Measurements from ENCODE around the gene URB1. TPM values are rescaled to one million over a fixed set of nuclear protein-coding genes. Genes with fewer than 3 reads are reported as not detected.
A peak's percentile ranks its signal among the peaks of the same experiment; 100 is the strongest.
"Not testable (repeated sequence)": the region's sequence is repeated elsewhere in the genome, so short reads cannot be mapped to it uniquely, and the experiment has no call there.

Gene URB1
- total RNA-seq, 3 donors from 2014 or later, result 46.2 to 54.5 (median 53.7) TPM

DNA sequence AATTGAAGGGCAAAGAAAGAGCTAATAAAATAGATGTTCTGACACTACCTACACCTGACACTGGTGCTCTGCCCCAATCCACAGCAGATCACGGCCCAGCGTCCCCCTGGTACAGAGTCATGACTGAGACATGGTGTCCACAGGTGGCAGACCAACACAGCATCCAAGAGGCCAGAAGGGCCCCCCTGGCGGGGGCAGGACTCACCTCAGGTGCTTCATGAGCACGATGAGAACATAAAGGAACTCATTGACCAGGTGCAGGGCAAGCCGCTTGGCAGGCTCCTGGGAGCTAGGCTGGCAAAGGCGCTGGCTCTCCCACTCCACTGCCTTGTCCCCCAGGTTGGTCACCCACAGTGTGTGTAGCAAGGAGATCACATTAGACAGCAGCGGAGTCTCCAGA, 73.8 kb downstream of the URB1 start:
- H3K4me3 Mint-ChIP-seq, result no peak overlapping the region
- no peaks in the 10 kb centered on the region for H3K27me3 Mint-ChIP-seq (ENCODE audit: low read depth)
- ATAC-seq (no peak), DNase-seq (no peak)
- H3K36me3 Mint-ChIP-seq (ENCODE audit: insufficient read depth), result peaks cover 54% of the 10 kb centered on the region
- no peaks in the 10 kb centered on the region for H3K9me3 Mint-ChIP-seq
- H3K4me1 Mint-ChIP-seq (ENCODE audit: low read depth), result no peaks in the 10 kb centered on the region

GRCh38 chr21:32317726-32318125, 75.1 kb downstream of the URB1 start:
- no peaks in the 10 kb centered on the region for H3K27me3 Mint-ChIP-seq (ENCODE audit: low read depth)
- peaks cover 51% of the 10 kb centered on the region for H3K36me3 Mint-ChIP-seq (ENCODE audit: insufficient read depth)
- no peaks in the 10 kb centered on the region for H3K4me1 Mint-ChIP-seq (ENCODE audit: low read depth)
- no peak for DNase-seq
- no peaks in the 10 kb centered on the region for H3K9me3 Mint-ChIP-seq
- ATAC-seq, result no peak
- no peak overlapping the region for H3K4me3 Mint-ChIP-seq

DNA sequence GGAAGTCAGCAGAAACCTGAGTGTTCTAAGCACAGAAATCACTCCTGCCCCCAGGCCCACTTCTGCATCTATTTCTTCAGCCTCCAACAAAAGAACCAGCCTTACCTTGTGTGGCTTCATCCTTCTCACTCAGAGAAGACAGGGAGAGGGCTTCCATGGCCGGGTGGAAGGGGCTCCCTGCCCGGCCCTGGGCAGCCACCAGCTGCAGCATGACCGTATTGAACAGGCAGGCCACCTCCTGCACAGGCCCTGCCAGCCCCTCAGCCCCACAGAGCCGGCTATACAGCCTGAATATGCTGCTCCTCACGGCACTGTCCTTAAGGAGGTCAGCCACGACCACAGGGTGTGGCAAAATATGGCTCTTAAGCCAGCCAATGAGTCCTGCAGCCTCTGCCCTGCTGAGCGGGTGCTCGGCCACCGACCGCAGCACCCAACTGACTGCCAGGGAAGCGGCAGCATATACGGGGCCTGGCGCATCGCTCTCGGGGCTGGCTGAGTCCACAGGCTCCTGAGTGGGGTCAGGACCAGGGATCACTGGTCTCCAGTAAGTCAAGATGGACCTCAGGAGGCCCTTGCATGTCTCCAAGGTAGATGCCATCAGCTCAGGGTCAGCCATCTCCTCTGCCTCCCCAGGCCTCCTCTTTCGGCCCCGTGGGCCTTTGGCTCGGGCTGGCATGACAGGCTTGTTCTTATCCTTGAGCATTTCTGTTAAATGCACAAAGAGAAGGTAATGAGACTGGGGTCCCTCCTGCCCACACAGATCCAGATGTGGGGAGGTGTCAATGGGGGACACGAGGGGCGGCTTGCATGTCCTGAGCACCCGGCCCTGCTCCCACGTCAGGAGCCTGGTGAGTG, 76.2 kb downstream of the URB1 start:
- Mint-ChIP-seq H3K27me3 (ENCODE audit: low read depth) (no peaks in the 10 kb centered on the region), H3K36me3 (ENCODE audit: insufficient read depth) (peaks cover 50% of the 10 kb centered on the region), H3K9me3 (no peaks in the 10 kb centered on the region), H3K4me3 (no peak overlapping the region), H3K4me1 (ENCODE audit: low read depth) (no peaks in the 10 kb centered on the region)
- DNase-seq, result no peak
- ATAC-seq, result no peak

DNA sequence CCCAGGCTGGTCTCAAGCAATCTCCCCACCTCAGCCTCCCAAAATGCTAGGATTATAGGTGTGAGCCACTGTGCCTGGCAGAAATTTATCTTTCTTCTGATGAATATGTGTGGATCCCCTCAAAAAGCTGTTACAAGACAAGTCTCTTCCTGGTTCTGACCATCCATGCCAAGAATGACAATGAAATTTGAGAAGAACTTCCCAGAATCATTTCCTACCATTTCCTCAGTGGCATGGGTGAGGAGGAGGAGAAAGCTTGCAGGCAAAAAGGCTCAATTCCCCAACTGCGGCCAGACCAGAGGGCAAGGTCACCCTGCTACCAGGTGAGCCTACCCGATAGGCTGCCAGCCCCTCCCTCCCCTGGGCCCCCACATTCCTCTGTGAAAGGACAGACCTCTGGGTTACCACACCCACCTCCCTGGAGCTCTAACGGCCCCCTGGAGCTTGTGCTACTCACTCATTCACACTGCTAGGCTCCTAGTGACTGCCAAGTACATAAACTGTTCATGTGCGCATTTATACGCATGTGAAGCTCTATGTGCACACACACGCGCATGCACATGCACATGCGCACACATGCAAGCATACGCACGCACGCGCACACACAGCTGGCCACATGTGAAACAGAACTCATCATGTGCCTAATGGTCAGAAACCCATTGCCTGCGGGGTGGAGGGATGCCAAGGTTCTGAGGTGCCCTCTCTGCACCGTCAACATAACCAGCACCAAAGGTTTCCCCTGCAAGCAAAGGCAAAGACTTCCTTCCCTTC, 77.1 kb downstream of the URB1 start:
- no peaks in the 10 kb centered on the region for H3K27me3 Mint-ChIP-seq (ENCODE audit: low read depth)
- peaks cover 55% of the 10 kb centered on the region for H3K36me3 Mint-ChIP-seq (ENCODE audit: insufficient read depth)
- peaks cover 4% of the 10 kb centered on the region for H3K4me1 Mint-ChIP-seq (ENCODE audit: low read depth)
- DNase-seq (no peak), ATAC-seq (no peak)
- H3K9me3 Mint-ChIP-seq, result no peaks in the 10 kb centered on the region
- no peak overlapping the region for H3K4me3 Mint-ChIP-seq

DNA sequence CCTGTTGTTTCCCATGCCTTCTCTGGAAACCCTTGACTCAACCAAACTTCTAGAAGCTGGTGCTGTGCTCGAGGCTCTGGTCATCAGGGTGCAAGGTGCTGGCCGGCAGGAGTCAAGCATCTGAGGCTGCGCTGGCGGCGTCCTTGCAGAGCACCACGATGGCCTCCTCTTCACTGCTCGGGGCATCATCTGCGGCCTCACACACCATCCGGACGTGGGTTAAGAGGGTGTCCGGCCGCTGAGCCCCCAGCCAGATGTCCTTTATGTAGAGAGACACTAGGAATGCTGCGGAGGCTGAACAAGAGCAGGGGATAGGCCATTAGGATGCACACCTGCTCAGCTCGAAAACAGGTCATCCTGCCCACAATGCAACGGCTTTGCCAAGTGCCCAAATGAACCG, 78.0 kb downstream of the URB1 start:
- Mint-ChIP-seq H3K27me3 (ENCODE audit: low read depth) (no peaks in the 10 kb centered on the region), H3K36me3 (ENCODE audit: insufficient read depth) (peaks cover 49% of the 10 kb centered on the region), H3K4me1 (ENCODE audit: low read depth) (peaks cover 4% of the 10 kb centered on the region), H3K4me3 (no peak overlapping the region), H3K9me3 (no peaks in the 10 kb centered on the region)
- ATAC-seq (no peak), DNase-seq (no peak)

DNA sequence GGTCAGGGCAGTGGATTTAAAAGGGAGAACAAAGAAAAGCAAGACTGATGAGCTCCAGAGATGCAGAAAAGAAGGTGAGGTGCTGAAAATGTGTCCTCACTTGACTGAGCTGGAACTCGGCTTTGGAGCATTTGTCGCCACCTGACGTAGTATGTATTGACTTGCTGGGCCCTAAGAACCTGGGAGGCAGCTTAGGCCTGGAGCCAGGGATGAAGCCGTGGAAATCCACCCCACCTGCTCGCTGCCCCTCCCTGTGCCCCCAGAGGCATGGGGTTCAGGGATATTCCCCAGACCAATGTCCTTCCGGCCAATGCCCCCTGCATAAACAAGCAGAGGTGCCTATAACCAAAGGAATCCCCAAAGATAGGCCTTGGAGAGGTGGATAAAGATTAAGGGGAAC, 79.8 kb downstream of the URB1 start:
- Mint-ChIP-seq H3K4me3 (no peak overlapping the region), H3K9me3 (no peaks in the 10 kb centered on the region), H3K36me3 (ENCODE audit: insufficient read depth) (peaks cover 36% of the 10 kb centered on the region), H3K27me3 (ENCODE audit: low read depth) (no peaks in the 10 kb centered on the region), H3K4me1 (ENCODE audit: low read depth) (peaks cover 4% of the 10 kb centered on the region)
- ATAC-seq (no peak), DNase-seq (no peak)

GRCh38 chr21:32312326-32312725, 80.5 kb downstream of the URB1 start:
- no peaks in the 10 kb centered on the region for H3K27me3 Mint-ChIP-seq (ENCODE audit: low read depth)
- no peak overlapping the region for H3K4me3 Mint-ChIP-seq
- peaks cover 4% of the 10 kb centered on the region for H3K4me1 Mint-ChIP-seq (ENCODE audit: low read depth)
- DNase-seq, result no peak
- H3K9me3 Mint-ChIP-seq, result no peaks in the 10 kb centered on the region
- peaks cover 32% of the 10 kb centered on the region for H3K36me3 Mint-ChIP-seq (ENCODE audit: insufficient read depth)
- no peak for ATAC-seq

DNA sequence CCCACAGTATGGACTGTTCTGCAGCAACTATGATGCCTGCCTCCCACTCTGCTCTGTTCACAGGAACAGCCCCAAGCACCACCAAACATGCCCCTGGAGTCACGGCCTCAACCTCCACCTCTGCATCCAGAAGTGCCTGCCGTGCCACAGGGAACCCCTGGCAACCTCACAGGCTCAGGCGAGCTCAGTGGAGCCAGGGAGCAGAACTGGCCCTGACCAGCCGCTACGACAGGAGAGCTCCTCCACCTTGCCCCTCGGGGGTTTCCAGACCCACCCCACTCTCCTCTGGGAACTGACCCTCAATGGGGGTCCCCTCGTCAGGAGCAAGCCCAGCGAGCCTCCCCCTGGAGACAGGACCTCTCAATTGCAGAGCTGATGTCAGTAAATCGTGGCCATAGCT, 81.2 kb downstream of the URB1 start:
- Mint-ChIP-seq H3K4me1 (ENCODE audit: low read depth) (peaks cover 4% of the 10 kb centered on the region), H3K36me3 (ENCODE audit: insufficient read depth) (peaks cover 32% of the 10 kb centered on the region), H3K27me3 (ENCODE audit: low read depth) (no peaks in the 10 kb centered on the region), H3K9me3 (no peaks in the 10 kb centered on the region), H3K4me3 (no peak overlapping the region)
- ATAC-seq (no peak), DNase-seq (no peak)

- not testable (repeated sequence) for DNase-seq; H3K4me3 Mint-ChIP-seq; H3K27me3 Mint-ChIP-seq (ENCODE audit: low read depth); H3K9me3 Mint-ChIP-seq; H3K4me1 Mint-ChIP-seq (ENCODE audit: low read depth)
- ATAC-seq, result peak; percentile 27 to 39
- H3K36me3 Mint-ChIP-seq (ENCODE audit: insufficient read depth), result peaks cover 35% of the 10 kb centered on the region
Observed at GRCh38 chr21:32310976-32311375, 81.8 kb downstream of the URB1 start.

DNA sequence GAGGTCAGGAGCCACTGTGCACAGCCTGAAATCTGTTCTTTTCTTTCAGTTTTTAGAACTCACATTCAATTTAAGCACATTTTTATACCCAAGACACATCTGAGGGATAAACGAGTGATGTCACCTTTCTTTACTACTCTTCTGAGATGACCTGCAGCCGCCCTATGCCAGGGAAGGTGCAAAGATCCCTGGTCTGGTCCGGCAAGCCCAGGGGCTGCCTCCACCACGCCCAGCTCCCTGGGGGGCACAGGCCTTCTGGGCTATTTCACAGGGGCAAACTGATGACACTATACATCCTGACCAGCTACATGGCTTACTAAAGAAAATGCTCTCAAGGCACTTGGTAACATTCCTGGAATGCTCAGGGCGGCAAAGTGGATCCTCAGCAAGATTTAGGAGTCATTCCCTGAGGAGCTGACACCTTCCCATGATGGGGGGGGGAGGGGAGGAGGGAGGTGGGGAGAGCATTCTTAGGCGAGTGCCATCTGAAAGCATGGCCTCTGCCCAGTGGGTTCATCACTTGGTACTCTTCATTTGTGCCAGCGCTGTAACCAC, 82.8 kb downstream of the URB1 start:
- DNase-seq (no peak), ATAC-seq (no peak)
- no peaks in the 10 kb centered on the region for H3K27me3 Mint-ChIP-seq (ENCODE audit: low read depth)
- H3K36me3 Mint-ChIP-seq (ENCODE audit: insufficient read depth), result peaks cover 30% of the 10 kb centered on the region
- no peak overlapping the region for H3K4me3 Mint-ChIP-seq
- H3K9me3 Mint-ChIP-seq, result no peaks in the 10 kb centered on the region
- H3K4me1 Mint-ChIP-seq (ENCODE audit: low read depth), result peaks cover 4% of the 10 kb centered on the region

DNA sequence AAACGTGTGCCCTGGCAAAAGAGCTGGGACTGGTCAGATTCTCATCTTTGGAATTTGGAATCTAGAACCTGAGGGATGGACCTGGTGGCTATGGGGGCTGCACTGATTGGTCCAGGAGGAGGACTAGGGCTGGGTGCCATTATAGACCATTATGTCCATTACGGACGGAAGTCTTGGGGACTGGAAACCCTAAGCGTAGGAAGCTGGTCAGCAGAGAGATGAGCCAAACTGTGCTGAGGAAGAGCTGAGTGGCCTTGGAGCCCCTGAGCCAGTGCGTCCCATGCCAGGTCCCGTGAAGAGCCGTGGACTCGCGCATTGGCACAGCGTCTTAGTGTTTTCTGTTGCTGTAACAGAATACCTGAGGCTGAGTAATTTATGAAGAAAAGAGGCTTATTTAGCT, 84.1 kb downstream of the URB1 start:
- DNase-seq (no peak), ATAC-seq (no peak)
- H3K4me3 Mint-ChIP-seq, result no peak overlapping the region
- H3K36me3 Mint-ChIP-seq (ENCODE audit: insufficient read depth), result peaks cover 30% of the 10 kb centered on the region
- H3K27me3 Mint-ChIP-seq (ENCODE audit: low read depth), result no peaks in the 10 kb centered on the region
- peaks cover 4% of the 10 kb centered on the region for H3K4me1 Mint-ChIP-seq (ENCODE audit: low read depth)
- no peaks in the 10 kb centered on the region for H3K9me3 Mint-ChIP-seq

DNA sequence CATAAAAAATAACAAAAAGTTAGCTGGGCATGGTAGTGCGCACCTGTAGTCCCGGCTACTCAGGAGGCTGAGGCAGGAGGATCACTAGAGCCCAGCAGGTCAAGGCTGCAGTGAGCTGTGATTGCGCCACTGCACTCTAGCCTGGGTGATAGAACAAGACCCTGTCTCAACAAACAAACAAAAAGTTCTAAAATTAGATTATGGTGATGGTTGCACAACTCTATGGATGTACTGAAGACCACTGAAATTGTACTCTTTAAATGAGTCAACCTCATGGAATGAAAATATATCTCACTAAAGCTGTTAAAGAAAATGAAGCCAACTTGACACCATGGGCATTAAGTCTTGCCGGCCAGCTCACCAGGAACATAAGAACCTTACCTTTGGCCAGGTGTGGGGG, 85.1 kb downstream of the URB1 start:
- Mint-ChIP-seq H3K36me3 (ENCODE audit: insufficient read depth) (peaks cover 28% of the 10 kb centered on the region), H3K4me3 (no peak overlapping the region), H3K4me1 (ENCODE audit: low read depth) (peaks cover 4% of the 10 kb centered on the region), H3K9me3 (no peaks in the 10 kb centered on the region), H3K27me3 (ENCODE audit: low read depth) (no peaks in the 10 kb centered on the region)
- no peak for ATAC-seq
- DNase-seq, result no peak

DNA sequence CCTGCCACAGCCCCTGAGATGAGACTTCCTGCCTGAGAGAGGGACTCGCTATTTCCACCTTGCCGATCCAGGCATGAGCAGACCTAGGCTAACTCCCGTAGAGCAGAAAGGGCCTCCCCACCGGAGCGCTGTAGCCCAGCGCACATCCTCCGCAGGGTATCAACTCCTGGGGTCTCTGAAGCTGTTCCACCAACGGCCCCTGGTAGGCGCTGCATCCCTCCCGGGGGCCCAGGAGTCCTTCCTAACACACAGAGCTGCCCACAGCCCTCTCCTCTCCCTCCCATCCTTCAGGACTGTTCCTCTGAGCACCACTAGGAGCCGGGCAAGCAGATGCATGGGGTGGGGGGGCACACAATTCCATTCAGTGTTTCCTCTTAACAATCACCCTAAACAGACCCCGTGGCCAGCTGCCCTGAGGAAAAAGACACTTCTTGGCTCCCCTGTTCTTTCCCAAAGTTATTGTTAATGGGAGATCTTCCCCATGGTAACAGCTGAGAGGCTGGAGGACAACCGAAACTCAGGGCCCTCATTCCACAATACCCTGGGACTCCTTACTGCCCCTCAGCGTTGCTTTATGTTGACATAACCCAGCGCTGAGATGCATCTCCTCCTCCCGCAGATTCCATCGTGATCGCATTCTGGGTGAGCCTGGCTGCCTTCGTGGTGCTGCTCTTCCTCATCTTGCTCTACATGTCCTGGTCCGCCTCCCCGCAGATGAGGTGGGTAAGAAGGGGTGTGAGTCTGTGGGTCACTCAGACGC, 86.6 kb downstream of the URB1 start:
- no peaks in the 10 kb centered on the region for H3K27me3 Mint-ChIP-seq (ENCODE audit: low read depth)
- no peaks in the 10 kb centered on the region for H3K9me3 Mint-ChIP-seq
- H3K4me3 Mint-ChIP-seq, result no peak overlapping the region
- peaks cover 4% of the 10 kb centered on the region for H3K4me1 Mint-ChIP-seq (ENCODE audit: low read depth)
- H3K36me3 Mint-ChIP-seq (ENCODE audit: insufficient read depth), result peaks cover 28% of the 10 kb centered on the region
- DNase-seq, result no peak
- peak in 1 of 2 donors; percentile 9 for ATAC-seq

GRCh38 chr21:32304998-32305397, 87.8 kb downstream of the URB1 start:
- H3K4me3 Mint-ChIP-seq, result no peak overlapping the region
- DNase-seq, result no peak
- ATAC-seq, result no peak

More at GRCh38 chr21:32304998-32305397, 87.8 kb downstream of the URB1 start:
- Mint-ChIP-seq H3K9me3 (no peaks in the 10 kb centered on the region), H3K27me3 (ENCODE audit: low read depth) (no peaks in the 10 kb centered on the region), H3K4me1 (ENCODE audit: low read depth) (no peaks in the 10 kb centered on the region), H3K36me3 (ENCODE audit: insufficient read depth) (peaks cover 30% of the 10 kb centered on the region)
